GM12878 (cell line): ENCODE results near the gene LRP1B. TPM values are rescaled to one million over a fixed set of nuclear protein-coding genes. Genes with fewer than 3 reads are reported as not detected.

ENCODE experiments used
- ATAC-seq: fragments of 200-7000 bp; cut with Tn5 transposase; 3 replicates; pipeline ENCODE4 v1.9.1; 2020; ENCODE audit warnings: mild to moderate bottlenecking, moderate library complexity
- BruUV-seq: library from RNA; stranded (reverse); fragments of 400-500 nt; replicated peaks from 2 replicates; lab custom pipeline; 2021; lab: Mats Ljungman, UMichigan
- CTCF ChIA-PET: fragments of 300-600 bp; sonication (Branson Sonifier 250); formaldehyde crosslinking; extraction: SDS; loops from one replicate; lab custom pipeline; 2021; ENCODE audit warnings: inconsistent platforms; lab: Yijun Ruan, JAX
- POLR2A ChIA-PET: fragments of 350-600 bp; formaldehyde crosslinking; extraction: SDS; loops from one replicate; lab custom pipeline; 2021; ENCODE audit warnings: inconsistent platforms; lab: Charles Lee
- RAD21 ChIA-PET: fragments of 300-600 bp; sonication (Branson Sonifier 250); formaldehyde crosslinking; loops from one replicate; lab custom pipeline; 2023; ENCODE audit warnings: antibody characterized with exemption; ENCODE audit not compliant: unreplicated experiment; lab: Charles Lee
- SMC1A ChIA-PET: fragments of 300-600 bp; sonication (Branson Sonifier 250); formaldehyde crosslinking; loops from one replicate; lab custom pipeline; 2023; ENCODE audit not compliant: unreplicated experiment, uncharacterized antibody; lab: Charles Lee
- DNase-seq: peaks from one replicate; pipeline ENCODE4 v3.0.0-alpha.2; 2011; ENCODE audit warnings: low read depth, low spot score
- FAIRE-seq: peaks from 3 replicates; lab custom pipeline; 2011; peaks lifted over from hg19 to GRCh38; lab: Jason Lieb, UNC
- H2AFZ ChIP-seq: 2 replicates; pipeline ENCODE4 v1.6.0; 2011; ENCODE audit warnings: low read depth, low read length, control low read depth; ENCODE audit not compliant: control insufficient read depth
- H3K27ac ChIP-seq: 2 replicates; pipeline ENCODE4 v1.5.1; 2011; ENCODE audit warnings: control low read depth; ENCODE audit not compliant: control insufficient read depth, insufficient read depth
- H3K27me3 ChIP-seq, 2 experiments: replicated peaks in 1 of 2; 2 replicates each; pipeline versions ENCODE4 v1.6.0 to v1.6.1; 2011; ENCODE audit warnings: low read length in 1 of 2; ENCODE audit not compliant: control insufficient read depth in 2 of 2, insufficient read depth in 2 of 2
- H3K36me3 ChIP-seq, 2 experiments: 2 replicates each; pipeline ENCODE4 v1.5.1; 2011; ENCODE audit warnings: low read length in 1 of 2; ENCODE audit not compliant: control insufficient read depth in 2 of 2, insufficient read depth in 2 of 2
- H3K4me1 ChIP-seq: 2 replicates; pipeline ENCODE4 v1.6.1; 2011; ENCODE audit warnings: mild to moderate bottlenecking, low read length, moderate library complexity, mixed read lengths; ENCODE audit not compliant: control insufficient read depth, insufficient read depth
- H3K4me2 ChIP-seq: 2 replicates; pipeline ENCODE4 v1.6.0; 2011; ENCODE audit warnings: control low read depth; ENCODE audit not compliant: control insufficient read depth, insufficient read depth
- H3K4me3 ChIP-seq: fragments of 200-600 bp; sonication (generic); 2 replicates; pipeline ENCODE4 v1.5.1; 2016
- H3K79me2 ChIP-seq: 2 replicates; pipeline ENCODE4 v1.6.0; 2011; ENCODE audit warnings: low read length; ENCODE audit not compliant: control insufficient read depth, insufficient read depth
- H3K9ac ChIP-seq: 2 replicates; pipeline ENCODE4 v1.8.0; 2011; ENCODE audit warnings: low read length, control low read depth, mixed read lengths; ENCODE audit not compliant: control insufficient read depth, insufficient read depth
- H3K9me3 ChIP-seq: replicated peaks from 3 replicates; pipeline ENCODE4 v1.5.1; 2011; ENCODE audit warnings: mild to moderate bottlenecking, low read length; ENCODE audit not compliant: control insufficient read depth, insufficient read depth
- H4K20me1 ChIP-seq: 2 replicates; pipeline ENCODE4 v1.6.0; 2011; ENCODE audit not compliant: control insufficient read depth, insufficient read depth
- FOXK2 ChIP-seq: fragments of 450-650 bp; IDR thresholded peaks from 2 replicates; pipeline ENCODE4 v1.6.1; 2017; ENCODE audit warnings: mild to moderate bottlenecking, moderate library complexity
- GABPA ChIP-seq: IDR thresholded peaks from 2 replicates; pipeline ENCODE4 v1.6.1; 2014; ENCODE audit warnings: antibody characterized with exemption, low read depth, mild to moderate bottlenecking, inconsistent platforms
- POU2F2 ChIP-seq: IDR thresholded peaks from 3 replicates; pipeline ENCODE4 v1.6.1; 2011; ENCODE audit warnings: low read depth, mild to moderate bottlenecking, low read length, borderline replicate concordance
- SMC3 ChIP-seq: IDR thresholded peaks from 2 replicates; pipeline ENCODE4 v1.6.1; 2011; ENCODE audit warnings: low read length, improper control_type of control experiment, borderline replicate concordance
- SPI1 ChIP-seq: IDR thresholded peaks from 2 replicates; pipeline ENCODE4 v1.6.1; 2011; ENCODE audit warnings: low read depth, mild to moderate bottlenecking, low read length, moderate library complexity, borderline replicate concordance; ENCODE audit not compliant: insufficient read depth
- SUPT20H ChIP-seq: IDR thresholded peaks from 2 replicates; pipeline ENCODE4 v1.6.1; 2011; ENCODE audit warnings: low read depth, mild to moderate bottlenecking, low read length, moderate library complexity, borderline replicate concordance; ENCODE audit not compliant: control insufficient read depth
- TBL1XR1 ChIP-seq: IDR thresholded peaks from 2 replicates; pipeline ENCODE4 v1.6.1; 2012; ENCODE audit warnings: low read depth, low read length, improper control_type of control experiment
- YBX1 ChIP-seq: fragments of 450-650 bp; IDR thresholded peaks from 2 replicates; pipeline ENCODE4 v1.6.1; 2016; ENCODE audit warnings: antibody characterized with exemption
- WGBS: methylation state at CpG from one replicate; pipeline ENCODE4 v1.1.6; 2016; ENCODE audit warnings: low lambda C conversion rate; ENCODE audit not compliant: insufficient replicate concordance, insufficient coverage; ENCODE audit errors: missing lambda C conversion rate; 5-methylcytosine and 5-hydroxymethylcytosine counted together
- in situ Hi-C: fragments of 300-500 bp; cut with MboI; formaldehyde crosslinking; loops from 9 replicates; pipeline ENCODE4 v1.14.3; 2018; ENCODE audit warnings: mixed read lengths
- intact Hi-C: fragments of 100-400 bp; cut with micrococcal nuclease; formaldehyde crosslinking; loops from one replicate; pipeline ENCODE4 v1.14.2; 2022; ENCODE audit not compliant: unreplicated experiment
- polyA plus RNA-seq, 11 experiments: library from polyadenylated mRNA; depleted of rRNA in 4 of 11; unstranded in 6 of 11; stranded (reverse) in 5 of 11; fragments of >200 nt; fragmentation: Nextera tagmentation in 4 of 11; fragmentation: Illumina TruSeq in 1 of 11; extraction: Ambion mirVana in 4 of 11; extraction: Trizol in 1 of 11; gene quantifications; 1 replicate in 1 of 11; 2 replicates in 10 of 11; pipeline versions ENCODE4 v1.2.1 to v1.2.3, GENCODE V29; 2011 to 2016; ENCODE audit warnings: inconsistent platforms in 2 of 11, missing spikeins in 2 of 11, low read depth in 1 of 11
- total RNA-seq, 4 experiments: library from RNA; depleted of rRNA in 3 of 4; stranded (reverse); fragments of >200 nt in 3 of 4; fragmentation: Illumina TruSeq in 1 of 4; extraction: Trizol in 1 of 4; gene quantifications; 2 replicates each; pipeline versions ENCODE4 v1.2.1 to v1.2.3, GENCODE V29; 2013 to 2021
- TF ChIP-seq, protein P1 (sequence below): fragments of 450-650 bp; IDR thresholded peaks from 2 replicates; pipeline ENCODE4 v1.6.1; 2014; ENCODE audit warnings: mild to moderate bottlenecking

LRP1B gene
- total and polyA plus RNA-seq, 10 of the 15 experiments (the other 5 are each of a cell fraction or from before 2014, with no cell fraction given): under 0.01 to 0.06 (median 0.03) TPM; not detected in 5

DNA sequence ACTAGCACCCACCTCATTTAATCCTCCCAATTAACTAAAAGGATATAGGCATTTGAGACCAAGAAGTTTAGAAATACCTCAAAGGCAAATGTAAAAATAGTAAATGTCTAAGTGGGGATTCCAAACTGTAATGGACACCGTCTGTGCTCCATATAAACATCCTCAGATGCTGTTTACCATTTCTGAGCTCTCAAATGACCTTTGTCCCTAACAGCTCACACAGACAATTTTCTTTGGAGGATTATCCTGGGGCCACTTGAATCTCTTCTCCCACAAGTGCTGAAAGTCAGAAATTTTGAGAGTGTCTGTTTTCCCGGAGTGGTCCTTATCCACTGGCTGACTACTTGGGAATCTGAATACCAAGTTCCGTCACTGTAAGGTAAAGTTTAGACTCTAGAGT is 1418.9 kb downstream of the LRP1B start:
- BruUV-seq: no TSS peak
- Histone ChIP-seq H3K9me3 (no peaks in the 10 kb centered on the region), H3K9ac (no peak overlapping the region), H2AFZ (no peak overlapping the region), H3K27me3 (no peaks in the 10 kb centered on the region; a peak in 1 of 4 replicates), H3K27ac (no peak overlapping the region), H3K79me2 (no peaks in the 10 kb centered on the region), H3K36me3 (no peaks in the 10 kb centered on the region), H4K20me1 (no peaks in the 10 kb centered on the region), H3K4me1 (no peaks in the 10 kb centered on the region), H3K4me2 (no peak overlapping the region), H3K4me3 (no peak overlapping the region)
- 43% methylated on average over 3 of the region's 3 CpGs for WGBS
- ChIA-PET RAD21 (no interaction called here), POLR2A (no interaction called here), CTCF (no interaction called here), SMC1A (interaction anchor here (1.0 kb wide), 1 partner anchor 39 kb away, joined by 3 read pairs; no protein-coding TSS in a partner anchor)
- TF ChIP-seq GABPA: no peak
- TF ChIP-seq POU2F2: no peak
- TF ChIP-seq, protein P1, sequence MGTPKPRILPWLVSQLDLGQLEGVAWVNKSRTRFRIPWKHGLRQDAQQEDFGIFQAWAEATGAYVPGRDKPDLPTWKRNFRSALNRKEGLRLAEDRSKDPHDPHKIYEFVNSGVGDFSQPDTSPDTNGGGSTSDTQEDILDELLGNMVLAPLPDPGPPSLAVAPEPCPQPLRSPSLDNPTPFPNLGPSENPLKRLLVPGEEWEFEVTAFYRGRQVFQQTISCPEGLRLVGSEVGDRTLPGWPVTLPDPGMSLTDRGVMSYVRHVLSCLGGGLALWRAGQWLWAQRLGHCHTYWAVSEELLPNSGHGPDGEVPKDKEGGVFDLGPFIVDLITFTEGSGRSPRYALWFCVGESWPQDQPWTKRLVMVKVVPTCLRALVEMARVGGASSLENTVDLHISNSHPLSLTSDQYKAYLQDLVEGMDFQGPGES: no peak
- TF ChIP-seq YBX1: no peak
- no peak for TF ChIP-seq SPI1
- no peak for DNase-seq
- in situ Hi-C loops: no loop called here
- ATAC-seq: no peak
- no peak for FAIRE-seq
- intact Hi-C loops: no loop called here

DNA sequence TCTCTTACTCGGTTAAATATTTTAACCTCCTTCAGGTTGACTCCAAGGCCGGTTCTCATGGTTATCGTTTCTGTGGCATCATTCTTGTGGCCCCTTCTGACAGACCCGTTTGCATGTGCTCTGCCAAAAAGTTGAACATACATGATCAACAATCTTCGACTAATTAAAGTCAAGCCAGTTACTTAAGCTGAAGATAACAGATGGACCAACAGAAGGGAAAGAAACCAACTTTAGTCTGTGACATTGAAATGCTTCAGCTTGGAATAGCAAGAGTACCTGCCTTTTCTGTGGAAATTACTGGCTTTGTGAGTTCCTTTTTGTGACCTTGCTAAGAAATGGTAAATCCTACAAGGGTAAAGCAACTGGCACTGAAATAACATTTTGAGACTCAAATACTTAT is 1429.1 kb downstream of the LRP1B start:
- 13% methylated on average over 5 of the region's 5 CpGs for WGBS
- in situ Hi-C loops (no loop called here), intact Hi-C loops (loop anchor here (5.0 kb wide), 1 partner anchor 234 kb away; no protein-coding TSS in a partner anchor)
- Histone ChIP-seq H3K27me3 (no peaks in the 10 kb centered on the region), H3K4me1 (no peaks in the 10 kb centered on the region)
- CTCF ChIA-PET: no interaction called here
- TF ChIP-seq SMC3: no peak
- no peak for TF ChIP-seq FOXK2
- TF ChIP-seq SUPT20H: no peak
- TF ChIP-seq TBL1XR1: no peak
- TF ChIP-seq, all 136 proteins: peak for 0
- Histone ChIP-seq H3K9me3 (no peaks in the 10 kb centered on the region), H3K4me3 (no peak overlapping the region), H3K36me3 (no peaks in the 10 kb centered on the region), H2AFZ (no peak overlapping the region), H3K4me2 (no peak overlapping the region), H3K27ac (no peak overlapping the region), H4K20me1 (no peaks in the 10 kb centered on the region), H3K79me2 (no peaks in the 10 kb centered on the region), H3K9ac (no peak overlapping the region)
- FAIRE-seq (no peak), DNase-seq (no peak), ATAC-seq (no peak)
- SMC1A ChIA-PET: no interaction called here
- RAD21 ChIA-PET: no interaction called here
- POLR2A ChIA-PET: no interaction called here
- no TSS peak for BruUV-seq
